K562 (cell line): Measurements from ENCODE around the gene ABCA10. TPM values are rescaled to one million over a fixed set of nuclear protein-coding genes. Genes with fewer than 3 reads are reported as not detected.
A peak's percentile ranks its signal among the peaks of the same experiment; 100 is the strongest.

ENCODE experiments used
- ATAC-seq: fragments of 200-7000 bp; cut with Tn5 transposase; 3 replicates; pipeline ENCODE4 v1.9.1; 2020; ENCODE audit warnings: moderate library complexity
- BruUV-seq: library from RNA; stranded (reverse); fragments of 400-500 nt; replicated peaks from 2 replicates; lab custom pipeline; 2021; lab: Mats Ljungman, UMichigan
- CTCF ChIA-PET: fragments of 300-600 bp; formaldehyde crosslinking; extraction: SDS; loops from one replicate; lab custom pipeline; 2021; ENCODE audit warnings: low intra/inter-chr PET ratio; lab: Yijun Ruan, JAX
- POLR2A ChIA-PET: fragments of 300-600, 350-650 bp; sonication (Branson Sonifier 250); formaldehyde crosslinking; extraction: SDS; loops from one replicate; lab custom pipeline; 2021; ENCODE audit warnings: antibody characterized with exemption, inconsistent platforms; lab: Yijun Ruan, JAX
- DNase-seq, 4 experiments: peaks; one replicate each; pipeline versions ENCODE4 v3.0.0 to v3.0.0-alpha.2; 2011 to 2018; ENCODE audit warnings: low spot score in 3 of 4, mixed read lengths in 3 of 4; ENCODE audit errors: extremely low read depth in 1 of 4
- FAIRE-seq: peaks from 2 replicates; lab custom pipeline; 2011; peaks lifted over from hg19 to GRCh38; lab: Jason Lieb, UNC
- H2AFZ ChIP-seq: 2 replicates; pipeline ENCODE4 v1.6.0; 2011; ENCODE audit warnings: low read depth, low read length, control low read depth, inconsistent platforms
- H3K27ac ChIP-seq: fragments of 200-600 bp; 3 replicates; pipeline ENCODE4 v1.8.0; 2011; ENCODE audit warnings: low read depth, mild to moderate bottlenecking, control low read depth, inconsistent platforms, low read length, moderate library complexity, mixed read lengths; ENCODE audit errors: extremely low read depth
- H3K27me3 ChIP-seq, 2 experiments: fragments of 300-600 bp in 1 of 2; 2 replicates in 1 of 2; 3 replicates in 1 of 2; pipeline versions ENCODE4 v1.6.0 to v1.8.0; 2011; ENCODE audit warnings: inconsistent platforms in 2 of 2, low read length in 2 of 2, mild to moderate bottlenecking in 1 of 2, mixed read lengths in 1 of 2, moderate library complexity in 1 of 2; ENCODE audit not compliant: control insufficient read depth in 2 of 2, insufficient read depth in 2 of 2
- H3K36me3 ChIP-seq: fragments of 300-600 bp; 3 replicates; pipeline ENCODE4 v1.8.0; 2011; ENCODE audit warnings: mild to moderate bottlenecking, low read length, inconsistent platforms; ENCODE audit not compliant: control insufficient read depth, insufficient read depth
- H3K4me1 ChIP-seq, 2 experiments: fragments of 200-600 bp in 1 of 2; replicated peaks in 1 of 2; 2 replicates in 1 of 2; 3 replicates in 1 of 2; pipeline versions ENCODE4 v1.5.1 to v1.8.0; 2011; ENCODE audit warnings: inconsistent platforms in 2 of 2, low read length in 2 of 2, mild to moderate bottlenecking in 1 of 2, mixed read lengths in 1 of 2, moderate library complexity in 1 of 2; ENCODE audit not compliant: control insufficient read depth in 2 of 2, insufficient read depth in 2 of 2
- H3K4me2 ChIP-seq: 2 replicates; pipeline ENCODE4 v1.6.1; 2011; ENCODE audit warnings: low read length, control low read depth, inconsistent platforms, mixed read lengths; ENCODE audit not compliant: insufficient read depth
- H3K4me3 ChIP-seq: fragments of 200-600 bp; sonication (generic), shearing (Covaris generic); 2 replicates; pipeline ENCODE4 v1.5.1; 2016; ENCODE audit warnings: control low read depth, inconsistent platforms
- H3K79me2 ChIP-seq: fragments of 200-600 bp; 3 replicates; pipeline ENCODE4 v1.8.0; 2011; ENCODE audit warnings: low read length, inconsistent platforms; ENCODE audit not compliant: control insufficient read depth, insufficient read depth
- H3K9ac ChIP-seq, 2 experiments: 2 replicates each; pipeline versions ENCODE4 v1.6.0 to v1.6.1; 2011; ENCODE audit warnings: low read depth in 2 of 2, low read length in 2 of 2, control low read depth in 1 of 2, inconsistent platforms in 1 of 2, mild to moderate bottlenecking in 1 of 2, mixed read lengths in 1 of 2; ENCODE audit not compliant: insufficient read depth in 1 of 2
- H3K9me1 ChIP-seq: one replicate; pipeline ENCODE4 v1.6.0; 2011; ENCODE audit warnings: inconsistent platforms, mild to moderate bottlenecking, low read length, moderate library complexity; ENCODE audit not compliant: control insufficient read depth, insufficient read depth
- H3K9me3 ChIP-seq: replicated peaks from 2 replicates; pipeline ENCODE4 v1.5.1; 2011; ENCODE audit warnings: low read depth, low read length, inconsistent platforms; ENCODE audit not compliant: control insufficient read depth, insufficient read depth
- H4K20me1 ChIP-seq: replicated peaks from 2 replicates; pipeline ENCODE4 v1.6.1; 2011; ENCODE audit warnings: low read length, inconsistent platforms, mixed read lengths; ENCODE audit not compliant: control insufficient read depth, insufficient read depth
- BHLHE40 ChIP-seq: IDR thresholded peaks from 2 replicates; pipeline ENCODE4 v1.6.1; 2011; ENCODE audit warnings: low read length, improper control_type of control experiment
- CBX8 ChIP-seq: fragments of 200-600 bp; sonication (generic); IDR thresholded peaks from 2 replicates; pipeline ENCODE4 v1.6.1; 2012; ENCODE audit warnings: borderline replicate concordance, mixed run types, low read depth, mild to moderate bottlenecking, moderate library complexity, mixed read lengths, low read length, control low read depth, inconsistent platforms; ENCODE audit not compliant: poor library complexity, severe bottlenecking; ENCODE audit errors: extremely low read depth
- FOS ChIP-seq: IDR thresholded peaks from 3 replicates; pipeline ENCODE4 v1.6.1; 2011; ENCODE audit not compliant: insufficient read length; ENCODE audit errors: extremely low read depth
- GABPA ChIP-seq: fragments of 200-800 bp; sonication (Bioruptor generic); conservative IDR thresholded peaks from 2 replicates; pipeline ENCODE4 v1.6.1; 2016; ENCODE audit warnings: low read depth, missing genetic modification characterization, missing compliant biosample characterization
- GTF2F1 ChIP-seq: IDR thresholded peaks from 2 replicates; pipeline ENCODE4 v1.6.1; 2011; ENCODE audit warnings: low read depth, low read length, improper control_type of control experiment
- ZNF134 ChIP-seq: fragments of 250-450 bp; sonication (Bioruptor Pico); conservative IDR thresholded peaks from 2 replicates; pipeline ENCODE4 v1.4.0; 2020
- ZNF592 ChIP-seq: fragments of 450-650 bp; IDR thresholded peaks from 2 replicates; pipeline ENCODE4 v1.6.1; 2017; ENCODE audit warnings: antibody characterized with exemption, mild to moderate bottlenecking
- ZNF639 ChIP-seq, 2 experiments: fragments of 200-800 bp in 1 of 2; sonication (Bioruptor generic) in 1 of 2; sonication (generic) in 1 of 2; formaldehyde crosslinking in 1 of 2; IDR thresholded peaks in 1 of 2; conservative IDR thresholded peaks in 1 of 2; 2 replicates each; pipeline versions ENCODE4 v1.5.0 to v1.6.1; 2016 to 2020; ENCODE audit warnings: missing compliant biosample characterization in 1 of 2, missing genetic modification characterization in 1 of 2, missing genetic modification reagents in 1 of 2
- WGBS: fragments of 100-300 bp; shearing (Covaris generic); methylation state at CpG from one replicate; pipeline ENCODE4 v1.1.6; 2016; ENCODE audit warnings: low coverage, mixed read lengths; ENCODE audit not compliant: insufficient coverage; ENCODE audit errors: missing lambda C conversion rate; 5-methylcytosine and 5-hydroxymethylcytosine counted together
- in situ Hi-C: fragments of 300-500 bp; cut with MboI; formaldehyde crosslinking; loops from 4 replicates; pipeline ENCODE4 v1.15.0; 2018; ENCODE audit warnings: inconsistent platforms, mixed read lengths
- intact Hi-C: fragments of 100-400 bp; cut with micrococcal nuclease; formaldehyde crosslinking; loops from 2 replicates; pipeline ENCODE4 v1.14.2; 2022
- polyA plus RNA-seq, 8 experiments: library from polyadenylated mRNA; depleted of rRNA in 4 of 8; stranded (reverse) in 5 of 8; unstranded in 3 of 8; fragments of >200 nt; fragmentation: Nextera tagmentation in 2 of 8; fragmentation: Illumina TruSeq in 1 of 8; extraction: Ambion mirVana in 2 of 8; extraction: Trizol in 1 of 8; gene quantifications; 2 replicates each; pipeline versions ENCODE4 v1.2.1 to v1.2.3, GENCODE V29; 2011 to 2014; ENCODE audit warnings: inconsistent platforms in 1 of 8, missing spikeins in 1 of 8
- total RNA-seq, 7 experiments: library from RNA; depleted of rRNA in 6 of 7; stranded (reverse); fragments of >200 nt in 6 of 7; fragmentation: Illumina TruSeq in 2 of 7; extraction: Trizol in 2 of 7; gene quantifications; 2 replicates each; pipeline versions ENCODE4 v1.2.1 to v1.2.3, GENCODE V29; 2011 to 2021; ENCODE audit warnings: low replicate concordance in 1 of 7

Gene ABCA10
- total and polyA plus RNA-seq, 9 of the 15 experiments (the other 6 are each of a cell fraction or from before 2014, with no cell fraction given) = 0.04 to 0.45 (median 0.15) TPM; not detected in 1

GRCh38 chr17:69141431-69142174, 87.0 kb downstream of the ABCA10 start, which contains the start of gene ABCA6 (continued):
- TF ChIP-seq ZNF592 (0 out of 2 replicates have a peak, but pooled peaks have one; percentile 54), GTF2F1 (no peak)

- no peaks in the 10 kb centered on the region for H3K36me3 ChIP-seq
- POLR2A ChIA-PET = no interaction called here
- no peaks in the 10 kb centered on the region for H3K4me1 ChIP-seq
- ATAC-seq (peak; percentile 46; the same call in 2 of the 3 replicates), FAIRE-seq (no peak), DNase-seq (peak in 1 of 4 experiments; percentile 12)
- in situ Hi-C loops = no loop called here
- no peaks in the 10 kb centered on the region for H4K20me1 ChIP-seq
- H3K4me2 ChIP-seq = no peak overlapping the region
- H2AFZ ChIP-seq = peak overlapping the region; percentile 56
- intact Hi-C loops = no loop called here
- H3K79me2 ChIP-seq = no peaks in the 10 kb centered on the region
- 25% methylated on average over 3 of the region's 3 CpGs for WGBS
- BruUV-seq = no TSS peak
- CTCF ChIA-PET = no interaction called here
- H3K27me3 ChIP-seq = no peaks in the 10 kb centered on the region
- peak; percentile 46; the same call in 1 of the 2 replicates for TF ChIP-seq BHLHE40
- TF ChIP-seq ZNF639 (CRISPR knock-in tag; conservative IDR thresholded peaks at IDR 0.05 in 1 of 2, IDR thresholded peaks at IDR 0.05 in 1 of 2) = no peak
- TF ChIP-seq GABPA (tag) = no peak
- no peak for TF ChIP-seq FOS
- TF ChIP-seq ZNF134 (CRISPR knock-in tag) = no peak
- TF ChIP-seq CBX8 = no peak
- H3K4me3 ChIP-seq = no peak overlapping the region
- no peak overlapping the region for H3K27ac ChIP-seq
- H3K9ac ChIP-seq = no peak overlapping the region; a peak in 1 of 4 replicates
- H3K9me3 ChIP-seq = no peaks in the 10 kb centered on the region
- H3K9me1 ChIP-seq = no peaks in the 10 kb centered on the region
These were observed 94.5 kb downstream of the ABCA10 start for GRCh38 chr17:69134112-69134511.
